Measurements from ENCODE around the gene MGMT.

MGMT gene

GRCh38 chr10:129494740-129495139 lies 27.7 kb downstream of the MGMT start:
- Histone ChIP-seq H3K4me3 (ENCODE audit: insufficient read length, low read depth) (no peak overlapping the region), H3K4me1 (ENCODE audit: insufficient read depth, insufficient read length) (no peaks in the 10 kb centered on the region), H3K36me3 (ENCODE audit: insufficient read depth, insufficient read length, low read length) (no peaks in the 10 kb centered on the region), H3K9me3 (ENCODE audit: insufficient read depth, low read length) (peaks cover 49% of the 10 kb centered on the region), H3K27me3 (ENCODE audit: insufficient read depth, insufficient read length) (no peaks in the 10 kb centered on the region), H3K9ac (ENCODE audit: insufficient read length, low read depth) (no peak overlapping the region)
- no peak for DNase-seq (ENCODE audit: low read depth, low spot score)
- TF ChIP-seq ZNF274 (IDR thresholded peaks at IDR 0.05; ENCODE audit: low read depth, low read length): no peak
- no peak for TF ChIP-seq SUZ12 (IDR thresholded peaks at IDR 0.05; ENCODE audit: extremely low read depth, insufficient read depth, insufficient read length)
- no peak for TF ChIP-seq YY1 (IDR thresholded peaks at IDR 0.05; ENCODE audit: insufficient read depth, insufficient read length)

GRCh38 chr10:129495256-129495655 lies 28.2 kb downstream of the MGMT start:
- Histone ChIP-seq H3K9ac (ENCODE audit: insufficient read length, low read depth) (no peak overlapping the region), H3K27me3 (ENCODE audit: insufficient read depth, insufficient read length) (no peaks in the 10 kb centered on the region), H3K4me1 (ENCODE audit: insufficient read depth, insufficient read length) (no peaks in the 10 kb centered on the region), H3K9me3 (ENCODE audit: insufficient read depth, low read length) (peaks cover 48% of the 10 kb centered on the region), H3K4me3 (ENCODE audit: insufficient read length, low read depth) (no peak overlapping the region), H3K36me3 (ENCODE audit: insufficient read depth, insufficient read length, low read length) (no peaks in the 10 kb centered on the region)
- no peak for DNase-seq (ENCODE audit: low read depth, low spot score)
- TF ChIP-seq SUZ12 (IDR thresholded peaks at IDR 0.05; ENCODE audit: extremely low read depth, insufficient read depth, insufficient read length) (no peak), ZNF274 (IDR thresholded peaks at IDR 0.05; ENCODE audit: low read depth, low read length) (no peak), YY1 (IDR thresholded peaks at IDR 0.05; ENCODE audit: insufficient read depth, insufficient read length) (no peak)

GRCh38 chr10:129495698-129496097 lies 28.7 kb downstream of the MGMT start:
- no peak for DNase-seq (ENCODE audit: low read depth, low spot score)
- Histone ChIP-seq H3K27me3 (ENCODE audit: insufficient read depth, insufficient read length) (no peaks in the 10 kb centered on the region), H3K9ac (ENCODE audit: insufficient read length, low read depth) (no peak overlapping the region), H3K36me3 (ENCODE audit: insufficient read depth, insufficient read length, low read length) (no peaks in the 10 kb centered on the region), H3K4me1 (ENCODE audit: insufficient read depth, insufficient read length) (no peaks in the 10 kb centered on the region), H3K4me3 (ENCODE audit: insufficient read length, low read depth) (no peak overlapping the region), H3K9me3 (ENCODE audit: insufficient read depth, low read length) (peaks cover 44% of the 10 kb centered on the region)
- no peak for TF ChIP-seq SUZ12 (IDR thresholded peaks at IDR 0.05; ENCODE audit: extremely low read depth, insufficient read depth, insufficient read length)
- TF ChIP-seq YY1 (IDR thresholded peaks at IDR 0.05; ENCODE audit: insufficient read depth, insufficient read length): no peak
- TF ChIP-seq ZNF274 (IDR thresholded peaks at IDR 0.05; ENCODE audit: low read depth, low read length): no peak

- Histone ChIP-seq H3K9me3 (ENCODE audit: insufficient read depth, low read length) (peaks cover 31% of the 10 kb centered on the region), H3K4me1 (ENCODE audit: insufficient read depth, insufficient read length) (no peaks in the 10 kb centered on the region), H3K27me3 (ENCODE audit: insufficient read depth, insufficient read length) (no peaks in the 10 kb centered on the region), H3K4me3 (ENCODE audit: insufficient read length, low read depth) (no peak overlapping the region), H3K9ac (ENCODE audit: insufficient read length, low read depth) (no peak overlapping the region), H3K36me3 (ENCODE audit: insufficient read depth, insufficient read length, low read length) (no peaks in the 10 kb centered on the region)
- TF ChIP-seq SUZ12 (IDR thresholded peaks at IDR 0.05; ENCODE audit: extremely low read depth, insufficient read depth, insufficient read length) (no peak), ZNF274 (IDR thresholded peaks at IDR 0.05; ENCODE audit: low read depth, low read length) (no peak), YY1 (IDR thresholded peaks at IDR 0.05; ENCODE audit: insufficient read depth, insufficient read length) (no peak)
- DNase-seq (ENCODE audit: low read depth, low spot score): no peak
Observed at GRCh38 chr10:129497013-129497412, 30.0 kb downstream of the MGMT start.

GRCh38 chr10:129498680-129499079 lies 31.6 kb downstream of the MGMT start:
- no peak overlapping the region for H3K9ac ChIP-seq (ENCODE audit: insufficient read length, low read depth)
- no peak overlapping the region for H3K4me3 ChIP-seq (ENCODE audit: insufficient read length, low read depth)
- no peaks in the 10 kb centered on the region for H3K27me3 ChIP-seq (ENCODE audit: insufficient read depth, insufficient read length)
- H3K4me1 ChIP-seq (ENCODE audit: insufficient read depth, insufficient read length): no peaks in the 10 kb centered on the region
- H3K36me3 ChIP-seq (ENCODE audit: insufficient read depth, insufficient read length, low read length): no peaks in the 10 kb centered on the region
- no peak for DNase-seq (ENCODE audit: low read depth, low spot score)
- H3K9me3 ChIP-seq (ENCODE audit: insufficient read depth, low read length): peaks cover 20% of the 10 kb centered on the region
- no peak for TF ChIP-seq ZNF274 (IDR thresholded peaks at IDR 0.05; ENCODE audit: low read depth, low read length)
- TF ChIP-seq YY1 (IDR thresholded peaks at IDR 0.05; ENCODE audit: insufficient read depth, insufficient read length): no peak
- no peak for TF ChIP-seq SUZ12 (IDR thresholded peaks at IDR 0.05; ENCODE audit: extremely low read depth, insufficient read depth, insufficient read length)

- Histone ChIP-seq H3K9ac (ENCODE audit: insufficient read length, low read depth) (no peak overlapping the region), H3K4me3 (ENCODE audit: insufficient read length, low read depth) (no peak overlapping the region), H3K4me1 (ENCODE audit: insufficient read depth, insufficient read length) (no peaks in the 10 kb centered on the region), H3K9me3 (ENCODE audit: insufficient read depth, low read length) (peaks cover 20% of the 10 kb centered on the region), H3K27me3 (ENCODE audit: insufficient read depth, insufficient read length) (no peaks in the 10 kb centered on the region), H3K36me3 (ENCODE audit: insufficient read depth, insufficient read length, low read length) (no peaks in the 10 kb centered on the region)
- TF ChIP-seq SUZ12 (IDR thresholded peaks at IDR 0.05; ENCODE audit: extremely low read depth, insufficient read depth, insufficient read length) (no peak), YY1 (IDR thresholded peaks at IDR 0.05; ENCODE audit: insufficient read depth, insufficient read length) (no peak), ZNF274 (IDR thresholded peaks at IDR 0.05; ENCODE audit: low read depth, low read length) (no peak)
- DNase-seq (ENCODE audit: low read depth, low spot score): no peak
Observed at GRCh38 chr10:129500617-129501339, 33.7 kb downstream of the MGMT start.

GRCh38 chr10:129501652-129502436 lies 34.8 kb downstream of the MGMT start:
- Histone ChIP-seq H3K9ac (ENCODE audit: insufficient read length, low read depth) (no peak overlapping the region), H3K4me1 (ENCODE audit: insufficient read depth, insufficient read length) (no peaks in the 10 kb centered on the region), H3K27me3 (ENCODE audit: insufficient read depth, insufficient read length) (no peaks in the 10 kb centered on the region), H3K4me3 (ENCODE audit: insufficient read length, low read depth) (no peak overlapping the region), H3K9me3 (ENCODE audit: insufficient read depth, low read length) (peaks cover 20% of the 10 kb centered on the region), H3K36me3 (ENCODE audit: insufficient read depth, insufficient read length, low read length) (no peaks in the 10 kb centered on the region)
- TF ChIP-seq ZNF274 (IDR thresholded peaks at IDR 0.05; ENCODE audit: low read depth, low read length) (no peak), YY1 (IDR thresholded peaks at IDR 0.05; ENCODE audit: insufficient read depth, insufficient read length) (no peak), SUZ12 (IDR thresholded peaks at IDR 0.05; ENCODE audit: extremely low read depth, insufficient read depth, insufficient read length) (no peak)
- DNase-seq (ENCODE audit: low read depth, low spot score): no peak
